Loucy (cell line): ENCODE measurements around the gene LAMC1.

Experiments
- H2AFZ ChIP-seq: fragments of 200-600 bp; sonication (generic); 2 replicates; pipeline ENCODE4 v1.6.0; 2016; ENCODE audit warnings: antibody characterized with exemption, mild to moderate bottlenecking, low read length, moderate library complexity
- H3F3A ChIP-seq: fragments of 200-600 bp; 2 replicates; pipeline ENCODE4 v1.6.0; 2016; ENCODE audit warnings: antibody characterized with exemption, low read depth, mild to moderate bottlenecking
- H3K27me3 ChIP-seq: fragments of 200-600 bp; sonication (generic); 2 replicates; pipeline ENCODE4 v1.6.1; 2014; ENCODE audit warnings: low read length, mild to moderate bottlenecking; ENCODE audit not compliant: insufficient read depth, poor library complexity, severe bottlenecking
- H3K36me3 ChIP-seq: fragments of 200-600 bp; sonication (generic); 2 replicates; pipeline ENCODE4 v1.6.1; 2016; ENCODE audit warnings: low read length; ENCODE audit not compliant: insufficient read depth
- H3K4me1 ChIP-seq: fragments of 200-600 bp; sonication (generic); 2 replicates; pipeline ENCODE4 v1.5.1; 2014; ENCODE audit warnings: low read length, mild to moderate bottlenecking; ENCODE audit not compliant: insufficient read depth, poor library complexity, severe bottlenecking
- H3K4me2 ChIP-seq: fragments of 200-600 bp; sonication (generic); 2 replicates; pipeline ENCODE4 v1.6.0; 2014; ENCODE audit warnings: antibody characterized with exemption, low read length, low read depth, mild to moderate bottlenecking; ENCODE audit not compliant: poor library complexity, severe bottlenecking
- H3K4me3 ChIP-seq: fragments of 200-600 bp; sonication (generic); 2 replicates; pipeline ENCODE4 v1.5.1; 2014; ENCODE audit warnings: low read length, mild to moderate bottlenecking, mixed read lengths; ENCODE audit not compliant: poor library complexity, severe bottlenecking
- H3K79me2 ChIP-seq: fragments of 200-600 bp; sonication (generic); 2 replicates; pipeline ENCODE4 v1.6.1; 2014; ENCODE audit warnings: low read length; ENCODE audit not compliant: insufficient read depth
- H3K9ac ChIP-seq: fragments of 200-600 bp; sonication (generic); 2 replicates; pipeline ENCODE4 v1.6.0; 2014; ENCODE audit warnings: mild to moderate bottlenecking, low read depth, low read length, moderate library complexity; ENCODE audit not compliant: poor library complexity, severe bottlenecking
- H3K9me2 ChIP-seq: fragments of 200-600 bp; sonication (generic); replicated peaks from 2 replicates; pipeline ENCODE4 v1.6.1; 2016; ENCODE audit warnings: low read depth, low read length, mixed read lengths
- H3K9me3 ChIP-seq: fragments of 200-600 bp; sonication (generic); 2 replicates; pipeline ENCODE4 v1.6.1; 2014; ENCODE audit warnings: mild to moderate bottlenecking, antibody characterized with exemption, low read length, low read depth; ENCODE audit not compliant: insufficient read depth
- H4K20me1 ChIP-seq: fragments of 200-600 bp; sonication (generic); 2 replicates; pipeline ENCODE4 v1.6.0; 2014; ENCODE audit warnings: antibody characterized with exemption, low read length, mild to moderate bottlenecking; ENCODE audit not compliant: insufficient read depth, poor library complexity, severe bottlenecking
- EZH2phosphoT487 ChIP-seq: fragments of 200-600 bp; IDR thresholded peaks from 2 replicates; pipeline ENCODE4 v1.6.1; 2018; ENCODE audit warnings: antibody characterized with exemption, mild to moderate bottlenecking, moderate library complexity, borderline replicate concordance
- TF ChIP-seq, protein P1 (sequence below): fragments of 200-600 bp; sonication (generic); conservative IDR thresholded peaks from 2 replicates; pipeline ENCODE4 v1.5.1; 2014; ENCODE audit warnings: mild to moderate bottlenecking, antibody characterized with exemption, low read length

Gene LAMC1

GRCh38 chr1:183194527-183195141, 171.4 kb downstream of the LAMC1 start:
- Histone ChIP-seq H3K9me3 (no peaks in the 10 kb centered on the region), H3K9ac (no peak overlapping the region), H3K4me2 (peak overlapping the region; percentile 79), H4K20me1 (no peaks in the 10 kb centered on the region), H3K9me2 (no peaks in the 10 kb centered on the region), H3K4me3 (peak overlapping the region; percentile 58), H3K4me1 (peaks cover 32% of the 10 kb centered on the region), H3K79me2 (no peaks in the 10 kb centered on the region), H3F3A (peaks cover 2% of the 10 kb centered on the region; the same call in 1 of the 2 replicates), H3K27me3 (no peaks in the 10 kb centered on the region), H3K36me3 (no peaks in the 10 kb centered on the region), H2AFZ (no peak overlapping the region)
- TF ChIP-seq, protein P1, sequence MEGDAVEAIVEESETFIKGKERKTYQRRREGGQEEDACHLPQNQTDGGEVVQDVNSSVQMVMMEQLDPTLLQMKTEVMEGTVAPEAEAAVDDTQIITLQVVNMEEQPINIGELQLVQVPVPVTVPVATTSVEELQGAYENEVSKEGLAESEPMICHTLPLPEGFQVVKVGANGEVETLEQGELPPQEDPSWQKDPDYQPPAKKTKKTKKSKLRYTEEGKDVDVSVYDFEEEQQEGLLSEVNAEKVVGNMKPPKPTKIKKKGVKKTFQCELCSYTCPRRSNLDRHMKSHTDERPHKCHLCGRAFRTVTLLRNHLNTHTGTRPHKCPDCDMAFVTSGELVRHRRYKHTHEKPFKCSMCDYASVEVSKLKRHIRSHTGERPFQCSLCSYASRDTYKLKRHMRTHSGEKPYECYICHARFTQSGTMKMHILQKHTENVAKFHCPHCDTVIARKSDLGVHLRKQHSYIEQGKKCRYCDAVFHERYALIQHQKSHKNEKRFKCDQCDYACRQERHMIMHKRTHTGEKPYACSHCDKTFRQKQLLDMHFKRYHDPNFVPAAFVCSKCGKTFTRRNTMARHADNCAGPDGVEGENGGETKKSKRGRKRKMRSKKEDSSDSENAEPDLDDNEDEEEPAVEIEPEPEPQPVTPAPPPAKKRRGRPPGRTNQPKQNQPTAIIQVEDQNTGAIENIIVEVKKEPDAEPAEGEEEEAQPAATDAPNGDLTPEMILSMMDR, result no peak
- no peak for TF ChIP-seq EZH2phosphoT487

DNA sequence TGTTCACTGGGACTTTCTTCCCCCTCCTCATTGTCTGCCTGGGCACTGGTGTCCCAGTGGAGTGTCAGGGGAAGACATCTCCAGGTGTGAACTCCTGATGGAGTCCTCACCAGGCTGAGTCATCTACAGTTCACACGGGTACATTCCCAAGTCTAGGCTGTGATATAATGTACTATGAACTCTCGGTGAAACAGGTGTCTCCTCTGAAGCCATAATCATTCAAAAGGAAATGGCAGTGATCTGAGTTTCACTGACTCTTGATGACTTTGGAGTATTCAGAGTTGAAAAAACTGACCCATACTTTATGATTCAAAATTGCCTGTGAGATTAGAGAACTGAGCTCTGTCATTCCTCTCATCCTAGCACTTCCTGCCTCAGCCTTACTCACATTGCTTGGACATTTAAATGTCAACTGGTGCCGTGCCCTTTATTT, 171.9 kb downstream of the LAMC1 start:
- Histone ChIP-seq H3K79me2 (no peaks in the 10 kb centered on the region), H3K9me3 (no peaks in the 10 kb centered on the region), H3F3A (peaks cover 2% of the 10 kb centered on the region; the same call in 1 of the 2 replicates), H3K4me1 (peaks cover 32% of the 10 kb centered on the region), H3K4me2 (peak overlapping the region; percentile 79), H3K4me3 (peak overlapping the region; percentile 58), H3K9ac (no peak overlapping the region), H3K27me3 (no peaks in the 10 kb centered on the region), H3K36me3 (no peaks in the 10 kb centered on the region), H2AFZ (no peak overlapping the region), H4K20me1 (no peaks in the 10 kb centered on the region), H3K9me2 (no peaks in the 10 kb centered on the region)
- TF ChIP-seq, protein P1, result no peak
- TF ChIP-seq EZH2phosphoT487, result no peak
